HEK293T (cell line): ENCODE measurements around the gene ARL3.

ENCODE experiments used
- ARNT ChIP-seq: fragments of 450-650 bp; IDR thresholded peaks from 2 replicates; pipeline ENCODE4 v1.6.1; 2017; ENCODE audit warnings: mild to moderate bottlenecking
- BHLHE40 ChIP-seq: fragments of 450-650 bp; IDR thresholded peaks from 2 replicates; pipeline ENCODE4 v1.6.1; 2016; ENCODE audit warnings: mild to moderate bottlenecking, moderate library complexity, borderline replicate concordance
- ELF4 ChIP-seq: fragments of 450-650 bp; IDR thresholded peaks from 2 replicates; pipeline ENCODE4 v1.6.1; 2017; ENCODE audit warnings: antibody characterized with exemption
- FOXA1 ChIP-seq: fragments of 450-650 bp; IDR thresholded peaks from 2 replicates; pipeline ENCODE4 v1.6.1; 2016; ENCODE audit warnings: mild to moderate bottlenecking
- FOXK2 ChIP-seq: fragments of 450-650 bp; IDR thresholded peaks from 2 replicates; pipeline ENCODE4 v1.6.1; 2016; ENCODE audit warnings: mild to moderate bottlenecking
- FOXM1 ChIP-seq: fragments of 450-650 bp; IDR thresholded peaks from 2 replicates; pipeline ENCODE4 v1.6.1; 2017; ENCODE audit warnings: mild to moderate bottlenecking, borderline replicate concordance
- HDGF ChIP-seq: fragments of 450-650 bp; IDR thresholded peaks from 2 replicates; pipeline ENCODE4 v1.6.1; 2017; ENCODE audit warnings: antibody characterized with exemption, borderline replicate concordance
- L3MBTL2 ChIP-seq: fragments of 450-650 bp; conservative IDR thresholded peaks from 2 replicates; pipeline ENCODE4 v1.6.1; 2016; ENCODE audit warnings: mild to moderate bottlenecking
- NFRKB ChIP-seq: fragments of 450-650 bp; IDR thresholded peaks from 2 replicates; pipeline ENCODE4 v1.6.1; 2016; ENCODE audit warnings: mild to moderate bottlenecking, moderate library complexity
- PKNOX1 ChIP-seq: fragments of 450-650 bp; IDR thresholded peaks from 2 replicates; pipeline ENCODE4 v1.6.1; 2016
- SP1 ChIP-seq: fragments of 450-650 bp; IDR thresholded peaks from 2 replicates; pipeline ENCODE4 v1.6.1; 2017
- TARDBP ChIP-seq: fragments of 450-650 bp; IDR thresholded peaks from 2 replicates; pipeline ENCODE4 v1.6.1; 2016
- ZNF384 ChIP-seq: fragments of 450-650 bp; IDR thresholded peaks from 2 replicates; pipeline ENCODE4 v1.6.1; 2016

GRCh38 chr10:102646610-102647442 is 67.4 kb downstream of the ARL3 start:
- TF ChIP-seq FOXM1 (no peak), BHLHE40 (no peak), SP1 (no peak), TARDBP (no peak), ZNF384 (no peak), NFRKB (no peak), ARNT (no peak), FOXA1 (no peak), FOXK2 (no peak), HDGF (no peak), ELF4 (no peak), PKNOX1 (no peak; the same call in 1 of the 2 replicates), L3MBTL2 (no peak)
